Transverse colon (tissue), 4 donors: ENCODE measurements around the gene PPL. TPM values are rescaled to one million over a fixed set of nuclear protein-coding genes. Genes with fewer than 3 reads are reported as not detected.

ENCODE experiments used
- total RNA-seq, 4 donors: library from RNA; depleted of rRNA; stranded (reverse); fragments of >200 nt; gene quantifications; one replicate each; pipeline ENCODE4 v1.1.0, GENCODE V29; 2016

The PPL gene
- total RNA-seq, 4 donors from 2014 or later, result 13.5 to 28.8 (median 22.8) TPM

Other genes with a start within 250 kb of the PPL start
- gene NUDT16L1, start 243.6 kb downstream of the PPL start, total RNA-seq, result 10 to 100 TPM; 32.6 to 62.7 (median 54.3) TPM
- 10 to 100 TPM; 14.9 to 38.4 (median 25.0) TPM for gene ANKS3, start 202.9 kb downstream of the PPL start, total RNA-seq
- gene DNAAF8, start 202.6 kb downstream of the PPL start, total RNA-seq, result 1 to 10 TPM in 1 of 4 donors, under 1 TPM in 2, not detected in 1; 0.55 to 2.9 (median 0.60) TPM
- 10 to 100 TPM in 3 of 4 donors, 1 to 10 TPM in 1; 9.7 to 31.2 (median 11.6) TPM for gene ZNF500, start 170.0 kb downstream of the PPL start, total RNA-seq
- gene SEPTIN12, start 148.8 kb downstream of the PPL start, total RNA-seq, result not detected
- gene SMIM22, start 141.8 kb downstream of the PPL start, total RNA-seq, result 100 to 1,000 TPM in 3 of 4 donors, 10 to 100 TPM in 1; 88.0 to 450 (median 252) TPM
- 10 to 100 TPM; 28.1 to 75.2 (median 43.7) TPM for gene ROGDI, start 134.5 kb downstream of the PPL start, total RNA-seq
- 10 to 100 TPM; 50.2 to 88.4 (median 74.0) TPM for gene GLYR1, start 89.9 kb downstream of the PPL start, total RNA-seq
- gene UBN1, start 89.7 kb downstream of the PPL start, total RNA-seq, result 10 to 100 TPM; 33.6 to 60.2 (median 53.0) TPM
- 1 to 10 TPM in 1 of 4 donors, under 1 TPM in 3; 0.32 to 6.2 (median 0.53) TPM for gene SEC14L5, start 21.2 kb upstream of the PPL start, total RNA-seq
- 100 to 1,000 TPM in 1 of 4 donors, 10 to 100 TPM in 3; 42.6 to 250 (median 72.7) TPM for gene NAGPA, start 96.8 kb upstream of the PPL start, total RNA-seq
- 1 to 10 TPM in 2 of 4 donors, not detected in 2; 1.5 to 8.6 TPM for gene C16orf89, start 128.8 kb upstream of the PPL start, total RNA-seq
- gene ALG1, start 134.7 kb upstream of the PPL start, total RNA-seq, result 100 to 1,000 TPM in 1 of 4 donors, 10 to 100 TPM in 3; 24.4 to 111 (median 41.6) TPM
- 1 to 10 TPM; 4.5 to 7.2 (median 6.5) TPM for gene EEF2KMT, start 160.6 kb upstream of the PPL start, total RNA-seq